Stomach (tissue), 4 donors: Measurements from ENCODE around the gene TNF.

Experiments
- EP300 ChIP-seq: sonication (generic); formaldehyde crosslinking; IDR thresholded peaks from one replicate; pipeline ENCODE4 v1.6.1; 2017; ENCODE audit warnings: antibody characterized with exemption
- POLR2A ChIP-seq, 4 donors: fragments of 450-650 bp; IDR thresholded peaks; one replicate each; pipeline ENCODE4 v1.6.1; 2016; ENCODE audit warnings: antibody characterized with exemption in 4 of 4, control low read depth in 2 of 4, mild to moderate bottlenecking in 1 of 4, moderate library complexity in 1 of 4
- TF ChIP-seq, protein P1 (sequence below), 7 experiments: fragments of 450-650 bp in 4 of 7; fragments of 200-600 bp in 3 of 7; sonication (generic) in 3 of 7; IDR thresholded peaks; one replicate each; pipeline ENCODE4 v1.5.1; 2016 to 2019; ENCODE audit warnings: antibody characterized with exemption in 7 of 7, control low read depth in 2 of 7, mild to moderate bottlenecking in 1 of 7

DNA sequence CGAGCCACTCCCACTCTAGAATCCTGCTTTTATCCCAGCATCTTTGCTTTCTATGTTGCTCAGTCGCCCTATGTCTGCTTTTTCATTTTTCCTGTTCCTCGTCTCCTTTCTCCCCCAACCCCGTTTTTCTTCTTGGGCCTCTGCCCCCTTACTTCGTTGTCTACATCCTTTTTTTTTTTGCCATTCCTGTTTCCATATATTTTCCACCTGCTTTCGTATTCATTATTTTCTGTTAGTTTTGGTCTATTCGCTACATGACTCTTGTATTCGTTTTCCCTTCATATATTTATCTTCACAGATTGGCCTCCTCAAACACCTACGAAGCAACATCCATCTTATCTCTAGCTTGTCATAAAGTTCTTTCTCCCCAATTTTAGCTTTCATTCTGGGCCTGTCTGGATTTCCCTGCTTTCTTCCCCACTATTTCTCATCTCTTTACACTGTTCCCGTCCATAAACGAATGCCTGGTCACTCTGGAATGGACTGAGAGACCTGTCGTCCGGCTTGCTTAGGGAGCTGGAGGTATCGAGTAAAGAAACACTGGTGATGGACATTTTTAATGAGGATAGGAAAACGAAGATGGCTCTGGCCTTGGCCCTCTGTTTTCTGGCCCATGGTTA lies 46.1 kb downstream of the TNF start:
- no peak for TF ChIP-seq EP300
- TF ChIP-seq, protein P1, sequence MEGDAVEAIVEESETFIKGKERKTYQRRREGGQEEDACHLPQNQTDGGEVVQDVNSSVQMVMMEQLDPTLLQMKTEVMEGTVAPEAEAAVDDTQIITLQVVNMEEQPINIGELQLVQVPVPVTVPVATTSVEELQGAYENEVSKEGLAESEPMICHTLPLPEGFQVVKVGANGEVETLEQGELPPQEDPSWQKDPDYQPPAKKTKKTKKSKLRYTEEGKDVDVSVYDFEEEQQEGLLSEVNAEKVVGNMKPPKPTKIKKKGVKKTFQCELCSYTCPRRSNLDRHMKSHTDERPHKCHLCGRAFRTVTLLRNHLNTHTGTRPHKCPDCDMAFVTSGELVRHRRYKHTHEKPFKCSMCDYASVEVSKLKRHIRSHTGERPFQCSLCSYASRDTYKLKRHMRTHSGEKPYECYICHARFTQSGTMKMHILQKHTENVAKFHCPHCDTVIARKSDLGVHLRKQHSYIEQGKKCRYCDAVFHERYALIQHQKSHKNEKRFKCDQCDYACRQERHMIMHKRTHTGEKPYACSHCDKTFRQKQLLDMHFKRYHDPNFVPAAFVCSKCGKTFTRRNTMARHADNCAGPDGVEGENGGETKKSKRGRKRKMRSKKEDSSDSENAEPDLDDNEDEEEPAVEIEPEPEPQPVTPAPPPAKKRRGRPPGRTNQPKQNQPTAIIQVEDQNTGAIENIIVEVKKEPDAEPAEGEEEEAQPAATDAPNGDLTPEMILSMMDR (IDR thresholded peaks at IDR 0.05) = no peak
- TF ChIP-seq POLR2A (IDR thresholded peaks at IDR 0.05) = no peak
